Posterior cingulate gyrus (tissue), 11 donors: ENCODE results near the gene ALAS1.
A peak's percentile ranks its signal among the peaks of the same experiment; 100 is the strongest.

ENCODE experiments used
- DNase-seq, 10 donors: peaks; one replicate each; pipeline versions ENCODE4 v3.0.0 to v3.0.0-alpha.2; 2020 to 2021; ENCODE audit warnings: mixed read lengths in 3 of 10
- intact Hi-C: fragments of 100-400 bp; cut with DNase I; formaldehyde crosslinking; loops from one replicate; pipeline ENCODE4 v1.15.1; 2023

The ALAS1 gene

DNA sequence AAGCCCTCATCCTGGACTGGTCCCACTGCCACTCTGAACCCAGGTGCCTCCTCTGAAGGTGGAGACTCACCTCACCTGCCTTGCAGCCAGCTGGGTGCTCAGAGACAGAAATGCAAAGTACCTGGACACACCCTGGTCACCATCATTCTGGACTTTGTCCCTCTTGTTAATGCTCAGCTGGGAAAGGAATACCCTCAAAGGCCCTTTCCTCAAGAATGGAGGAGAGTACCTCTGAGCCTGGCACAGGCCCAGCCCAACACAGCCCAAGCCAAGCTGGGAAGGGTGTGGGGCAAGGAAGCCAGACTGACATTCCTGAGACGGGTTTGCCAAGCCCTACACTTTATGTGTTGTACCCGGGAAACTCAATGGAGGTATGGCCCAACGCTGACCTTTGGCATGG lies 983 bp upstream of the ALAS1 start:
- intact Hi-C loops = loop anchor here (5.0 kb wide), 1 partner anchor 80 kb away; the partner anchor contains the start of gene WDR82
- DNase-seq = peak in 1 of 10 donors; percentile 82

DNA sequence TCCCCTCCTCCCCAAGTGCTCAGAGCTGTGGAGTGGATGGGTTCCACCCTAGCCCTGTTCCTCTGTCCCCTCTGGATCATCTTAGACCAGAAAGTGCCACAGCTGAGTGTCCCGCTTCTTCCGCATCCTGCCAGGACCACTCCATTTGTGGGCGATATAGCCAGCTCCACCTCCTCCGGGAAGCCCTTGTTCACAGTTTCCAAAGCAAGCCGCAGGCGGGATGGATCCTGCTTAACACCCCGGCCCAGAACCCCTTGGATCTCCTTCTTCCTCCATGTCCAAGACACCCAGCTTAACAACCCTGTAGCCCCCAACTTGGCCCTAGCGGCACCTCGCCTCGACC lies 490 bp upstream of the ALAS1 start:
- peak in 2 of 10 donors; percentile 27 to 87 for DNase-seq
- intact Hi-C loops = loop anchor here (5.0 kb wide), 1 partner anchor 80 kb away; the partner anchor contains the start of gene WDR82

DNA sequence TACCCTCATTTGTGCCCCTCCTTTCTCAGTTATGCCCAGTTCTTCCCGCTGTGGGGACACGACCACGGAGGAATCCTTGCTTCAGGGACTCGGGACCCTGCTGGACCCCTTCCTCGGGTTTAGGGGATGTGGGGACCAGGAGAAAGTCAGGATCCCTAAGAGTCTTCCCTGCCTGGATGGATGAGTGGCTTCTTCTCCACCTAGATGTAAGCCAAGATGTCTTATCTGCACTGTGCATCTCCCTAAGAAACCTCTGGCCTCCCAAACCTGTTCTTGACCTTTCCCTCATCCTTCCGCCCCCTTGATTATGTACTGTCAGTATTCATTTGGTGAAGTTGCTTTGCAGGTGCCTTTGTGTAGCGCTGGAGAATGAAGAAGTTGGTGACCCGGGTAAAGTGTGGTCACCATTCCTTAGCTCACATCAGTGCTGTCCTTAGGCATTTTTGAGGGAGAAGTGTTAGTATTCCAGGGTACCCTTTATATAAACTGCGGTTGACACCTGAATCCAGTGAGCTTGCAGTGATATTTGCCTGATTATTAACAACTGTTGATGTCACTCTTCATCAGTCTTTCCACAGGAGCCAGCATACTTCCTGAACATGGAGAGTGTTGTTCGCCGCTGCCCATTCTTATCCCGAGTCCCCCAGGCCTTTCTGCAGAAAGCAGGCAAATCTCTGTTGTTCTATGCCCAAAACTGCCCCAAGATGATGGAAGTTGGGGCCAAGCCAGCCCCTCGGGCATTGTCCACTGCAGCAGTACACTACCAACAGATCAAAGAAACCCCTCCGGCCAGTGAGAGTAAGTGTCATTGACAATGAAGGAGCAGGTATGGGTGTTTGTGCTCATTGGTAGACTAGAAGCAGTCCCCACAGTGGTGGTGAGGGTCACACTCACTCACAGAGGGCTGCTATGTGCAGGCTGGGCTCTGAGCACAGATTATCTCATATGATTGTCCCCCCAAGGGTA lies 966 bp downstream of the ALAS1 start:
- intact Hi-C loops = loop anchor here (1.0 to 5.0 kb wide), 2 partner anchors 45 to 78 kb away; partner anchors contain the start of genes POC1A and WDR82
- no peak for DNase-seq

DNA sequence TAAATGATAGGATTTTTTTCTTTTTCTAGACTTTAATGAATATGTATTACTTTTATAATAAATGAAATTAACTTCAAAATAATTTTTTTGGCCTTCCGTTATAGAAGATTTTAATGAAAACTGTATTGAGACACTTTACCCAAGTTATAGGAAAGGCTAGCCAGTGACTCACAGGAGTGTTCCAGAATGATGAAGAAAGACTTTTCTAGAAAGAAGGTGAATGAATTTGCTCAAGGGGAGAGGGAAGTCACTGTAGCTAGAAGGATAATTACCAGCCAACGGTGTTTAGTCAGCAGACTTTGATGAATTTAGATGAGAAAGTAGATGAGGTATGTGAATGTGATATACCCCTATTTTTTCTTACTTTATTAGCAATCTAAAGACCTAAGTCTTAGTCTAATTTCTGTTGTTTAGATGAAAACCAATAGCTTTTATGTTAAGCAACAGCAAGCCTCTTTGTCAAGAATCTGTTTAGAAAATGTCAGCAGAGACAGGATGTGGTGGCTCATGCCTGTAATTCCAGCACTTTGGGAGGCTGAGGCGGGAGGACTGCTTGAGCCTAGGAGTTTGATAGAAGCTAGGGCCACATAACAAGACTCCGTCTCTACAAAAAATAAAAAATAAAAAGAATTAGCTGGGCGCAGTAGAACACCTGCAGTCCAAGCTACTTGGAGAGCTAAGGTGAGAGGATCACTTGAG lies 3.2 kb downstream of the ALAS1 start:
- intact Hi-C loops = no loop called here
- DNase-seq = peak in 1 of 10 donors; percentile 6

DNA sequence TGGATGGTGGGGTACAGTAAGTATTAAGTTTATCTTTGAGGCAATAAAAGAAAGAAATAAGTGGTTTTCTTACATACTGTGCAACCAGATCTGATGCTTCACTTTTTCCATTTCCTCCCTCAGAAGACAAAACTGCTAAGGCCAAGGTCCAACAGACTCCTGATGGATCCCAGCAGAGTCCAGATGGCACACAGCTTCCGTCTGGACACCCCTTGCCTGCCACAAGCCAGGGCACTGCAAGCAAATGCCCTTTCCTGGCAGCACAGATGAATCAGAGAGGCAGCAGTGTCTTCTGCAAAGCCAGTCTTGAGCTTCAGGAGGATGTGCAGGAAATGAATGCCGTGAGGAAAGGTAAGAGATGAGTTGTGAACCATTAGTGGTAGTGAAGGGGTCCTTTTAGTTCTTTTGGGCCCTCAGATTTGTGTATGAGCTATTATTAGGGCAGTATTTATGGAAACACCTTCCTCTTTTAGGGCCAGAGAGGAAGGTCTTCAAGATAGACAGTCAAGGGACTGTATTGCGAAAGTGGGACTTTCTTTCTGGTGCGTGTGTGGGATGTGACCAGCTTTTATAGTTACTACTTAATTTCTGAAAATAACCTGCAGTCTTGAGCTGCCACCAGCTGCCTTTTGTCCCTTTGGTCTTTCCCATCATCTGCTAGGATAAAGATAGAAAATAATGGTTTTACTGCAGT lies 4.6 kb downstream of the ALAS1 start:
- intact Hi-C loops = no loop called here
- DNase-seq = no peak

DNA sequence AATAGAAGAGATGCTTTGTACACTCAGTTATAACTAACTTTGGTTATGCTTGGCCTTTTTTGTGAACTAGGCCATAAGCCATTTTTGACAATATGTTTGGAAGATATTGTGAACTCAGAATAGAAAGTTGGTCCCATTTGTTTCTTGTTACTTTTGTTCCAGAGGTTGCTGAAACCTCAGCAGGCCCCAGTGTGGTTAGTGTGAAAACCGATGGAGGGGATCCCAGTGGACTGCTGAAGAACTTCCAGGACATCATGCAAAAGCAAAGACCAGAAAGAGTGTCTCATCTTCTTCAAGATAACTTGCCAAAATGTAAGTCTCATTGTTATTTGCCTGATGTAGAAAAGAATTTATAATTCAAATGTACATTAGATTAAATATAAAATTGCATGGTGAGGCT lies 5.7 kb downstream of the ALAS1 start:
- intact Hi-C loops = no loop called here
- DNase-seq = no peak

DNA sequence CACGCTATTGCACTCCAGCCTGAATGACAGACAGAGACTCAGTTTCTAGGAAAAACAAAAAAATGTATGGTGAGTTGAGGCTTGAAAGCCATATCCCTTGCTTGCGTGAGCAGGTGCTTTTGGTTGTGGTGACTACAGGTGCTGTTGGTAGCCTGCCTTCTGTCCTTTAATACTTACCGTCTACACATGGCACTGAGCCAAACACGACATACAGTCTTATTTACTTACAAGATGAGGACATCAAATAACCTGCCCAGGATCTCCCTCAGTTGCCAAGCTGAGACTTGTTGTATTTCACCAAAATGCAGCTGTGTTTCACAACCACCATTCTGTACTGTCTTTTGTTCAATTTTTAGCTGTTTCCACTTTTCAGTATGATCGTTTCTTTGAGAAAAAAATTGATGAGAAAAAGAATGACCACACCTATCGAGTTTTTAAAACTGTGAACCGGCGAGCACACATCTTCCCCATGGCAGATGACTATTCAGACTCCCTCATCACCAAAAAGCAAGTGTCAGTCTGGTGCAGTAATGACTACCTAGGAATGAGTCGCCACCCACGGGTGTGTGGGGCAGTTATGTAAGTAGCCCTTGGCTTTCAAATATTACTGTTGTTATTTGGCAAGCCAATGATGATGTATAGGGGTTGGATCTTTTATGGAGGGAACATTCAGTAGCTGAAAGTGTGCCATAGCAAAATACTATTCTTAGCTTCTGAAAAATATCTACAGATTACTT lies 6.5 kb downstream of the ALAS1 start:
- DNase-seq = peak in 1 of 10 donors; percentile 16
- intact Hi-C loops = no loop called here

DNA sequence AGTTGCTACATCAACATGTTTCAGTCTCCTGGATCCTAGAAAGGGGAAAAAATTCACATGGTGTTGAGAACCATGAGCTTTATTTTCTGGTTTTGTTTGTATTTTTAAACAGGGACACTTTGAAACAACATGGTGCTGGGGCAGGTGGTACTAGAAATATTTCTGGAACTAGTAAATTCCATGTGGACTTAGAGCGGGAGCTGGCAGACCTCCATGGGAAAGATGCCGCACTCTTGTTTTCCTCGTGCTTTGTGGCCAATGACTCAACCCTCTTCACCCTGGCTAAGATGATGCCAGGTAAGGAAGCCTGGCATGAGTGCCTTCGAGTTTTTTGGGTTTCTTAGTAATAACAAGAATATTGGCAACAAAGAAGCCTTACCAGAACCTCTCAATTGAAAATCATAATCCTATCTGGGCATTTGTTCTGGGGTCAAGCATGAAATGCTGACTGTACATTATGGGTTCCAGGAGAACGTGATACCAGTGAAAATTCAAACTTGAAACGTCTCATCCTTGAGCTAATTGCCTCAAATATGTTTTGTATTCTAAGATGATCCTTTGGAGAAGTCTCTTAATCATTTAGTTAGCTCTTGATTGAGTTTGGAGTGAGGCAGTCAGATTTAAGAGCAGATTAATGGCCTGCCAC lies 7.9 kb downstream of the ALAS1 start:
- intact Hi-C loops = no loop called here
- DNase-seq = peak in 1 of 10 donors; percentile 24

DNA sequence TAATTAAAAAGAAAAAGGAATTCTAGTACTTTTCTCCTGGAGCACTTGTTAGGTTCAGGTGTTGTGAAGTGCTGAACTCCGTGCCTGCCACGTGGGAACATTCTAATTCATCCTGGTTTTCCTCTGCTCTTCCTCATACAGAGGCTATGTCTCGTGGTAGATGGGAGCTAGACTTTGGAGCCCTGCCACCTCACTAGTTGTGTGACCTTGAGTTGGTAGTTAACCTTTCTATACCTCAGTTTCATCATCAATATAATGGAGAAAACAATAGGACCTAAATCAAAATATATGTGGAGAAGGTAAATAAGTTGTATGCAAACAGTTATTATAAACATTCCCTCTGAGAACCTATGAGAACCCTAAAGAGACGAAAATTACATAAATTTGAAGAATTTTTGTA lies 10.6 kb downstream of the ALAS1 start:
- intact Hi-C loops = no loop called here

DNA sequence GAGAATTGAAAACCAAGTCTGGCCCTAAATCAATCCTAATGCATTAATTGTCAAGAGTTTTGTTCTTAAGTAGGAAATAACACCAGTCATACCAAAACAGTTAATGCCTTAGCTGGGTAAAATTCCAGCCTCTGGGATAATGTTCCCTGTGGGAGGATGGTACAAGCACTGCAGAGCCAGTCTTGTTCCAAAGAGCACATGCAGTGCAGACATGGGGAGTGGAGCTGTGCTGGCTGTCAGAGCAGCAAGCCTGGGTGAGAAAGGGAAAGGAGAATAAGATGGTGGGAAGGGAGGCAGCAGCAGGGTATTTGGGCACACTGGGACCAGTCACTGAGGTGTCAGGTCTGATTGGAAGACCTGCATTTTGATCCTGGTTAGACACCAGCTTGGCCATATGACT lies 12.1 kb downstream of the ALAS1 start:
- intact Hi-C loops = no loop called here
- DNase-seq = peak in 1 of 10 donors; percentile 25

More for the DNA sequence above, 10.6 kb downstream of the ALAS1 start:
- peak in 1 of 10 donors; percentile 2 for DNase-seq

DNA sequence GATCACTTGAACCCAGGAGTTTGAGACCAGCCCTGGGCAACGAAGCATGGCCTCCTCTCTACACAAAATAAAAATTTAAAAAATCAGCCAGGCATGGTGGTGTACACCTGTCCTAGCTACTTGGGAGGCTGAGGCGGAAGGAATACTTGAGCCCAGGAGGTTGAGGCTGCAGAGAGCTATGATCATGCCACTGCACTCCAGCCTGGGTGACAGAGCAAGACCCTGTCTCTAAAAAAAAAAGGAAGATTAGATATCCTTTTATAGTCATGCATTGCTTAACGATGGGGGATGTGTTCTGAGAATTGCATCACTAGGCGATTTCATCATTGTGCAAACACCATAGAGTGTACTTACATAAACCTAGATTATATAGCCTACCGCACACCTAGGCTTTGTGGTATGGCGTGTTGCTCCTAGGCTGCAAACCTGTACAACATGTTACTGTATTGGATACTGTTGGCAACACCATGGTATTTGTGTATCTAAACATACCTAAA lies 12.6 kb downstream of the ALAS1 start:
- intact Hi-C loops = no loop called here
- DNase-seq = no peak

DNA sequence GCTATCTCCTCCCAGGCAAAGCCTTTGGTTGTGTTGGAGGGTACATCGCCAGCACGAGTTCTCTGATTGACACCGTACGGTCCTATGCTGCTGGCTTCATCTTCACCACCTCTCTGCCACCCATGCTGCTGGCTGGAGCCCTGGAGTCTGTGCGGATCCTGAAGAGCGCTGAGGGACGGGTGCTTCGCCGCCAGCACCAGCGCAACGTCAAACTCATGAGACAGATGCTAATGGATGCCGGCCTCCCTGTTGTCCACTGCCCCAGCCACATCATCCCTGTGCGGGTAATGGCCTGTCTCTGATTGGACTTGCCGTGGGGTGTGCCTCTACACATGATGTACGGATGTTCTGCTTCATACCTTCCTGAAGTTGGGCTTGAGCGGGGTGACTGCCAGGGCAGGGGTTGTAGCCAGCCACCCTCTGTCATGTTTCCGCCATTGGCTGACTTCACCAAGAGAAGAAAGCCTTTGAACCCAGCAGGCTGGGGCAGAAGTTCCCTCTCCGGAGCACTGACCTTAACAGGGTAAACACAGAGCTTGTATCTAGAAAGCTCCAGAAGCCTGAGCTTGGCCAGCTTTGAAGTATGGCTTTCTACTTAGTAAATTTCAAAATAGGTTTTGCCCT lies 13.4 kb downstream of the ALAS1 start:
- peak in 1 of 10 donors; percentile 48 for DNase-seq
- intact Hi-C loops = no loop called here

DNA sequence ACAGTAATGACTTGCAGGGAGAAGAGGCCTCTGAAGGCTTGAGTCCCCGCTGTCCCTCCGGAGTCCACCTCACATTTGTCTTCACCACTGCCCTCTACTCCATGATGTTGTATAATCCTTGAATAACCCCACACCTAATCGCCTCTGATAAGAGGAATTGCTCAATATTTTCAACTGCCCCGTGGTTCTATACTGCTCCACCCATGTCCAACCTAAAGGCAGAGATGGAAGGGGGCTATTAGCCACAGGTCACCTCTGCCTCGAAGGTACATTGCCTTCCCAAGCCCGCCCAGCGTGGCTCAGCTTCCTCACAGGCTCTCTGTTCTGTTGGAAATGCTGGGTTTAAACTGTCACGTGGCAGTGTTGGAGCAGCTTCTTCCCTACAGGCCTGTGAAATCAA lies 15.0 kb downstream of the ALAS1 start:
- no peak for DNase-seq
- intact Hi-C loops = no loop called here

DNA sequence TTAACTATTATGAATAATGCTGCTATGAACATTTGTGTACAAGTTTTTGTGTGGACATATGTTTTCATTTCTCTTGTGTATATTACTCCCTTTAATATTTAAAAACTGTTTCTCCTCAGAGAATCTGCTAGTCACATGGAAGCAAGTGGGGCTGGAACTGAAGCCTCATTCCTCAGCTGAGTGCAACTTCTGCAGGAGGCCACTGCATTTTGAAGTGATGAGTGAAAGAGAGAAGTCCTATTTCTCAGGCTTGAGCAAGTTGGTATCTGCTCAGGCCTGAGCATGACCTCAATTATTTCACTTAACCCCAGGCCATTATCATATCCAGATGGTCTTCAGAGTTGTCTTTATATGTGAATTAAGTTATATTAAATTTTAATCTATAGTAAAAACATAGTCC lies 15.9 kb downstream of the ALAS1 start:
- DNase-seq = no peak
- intact Hi-C loops = no loop called here

DNA sequence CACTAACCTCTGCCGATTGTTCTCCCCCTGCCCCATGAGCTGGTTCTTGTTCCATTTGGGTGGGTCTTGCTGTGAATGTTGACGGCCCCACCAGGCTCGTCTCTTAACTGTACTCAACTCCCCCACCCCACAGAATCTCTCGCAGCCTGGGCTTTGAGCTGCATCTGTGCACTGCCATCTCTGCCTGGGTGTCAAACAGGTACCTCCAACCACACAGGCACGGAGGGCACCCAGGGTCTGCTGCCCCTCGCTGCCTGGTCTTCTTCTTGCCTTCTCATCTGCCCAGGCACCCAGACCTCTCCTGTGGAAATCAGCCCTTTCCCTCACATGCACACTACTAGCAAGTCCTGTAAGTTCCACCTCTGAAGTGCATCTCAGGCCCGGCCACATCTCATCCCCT lies 17.4 kb downstream of the ALAS1 start:
- intact Hi-C loops = no loop called here
- DNase-seq = peak in 1 of 10 donors; percentile 60

DNA sequence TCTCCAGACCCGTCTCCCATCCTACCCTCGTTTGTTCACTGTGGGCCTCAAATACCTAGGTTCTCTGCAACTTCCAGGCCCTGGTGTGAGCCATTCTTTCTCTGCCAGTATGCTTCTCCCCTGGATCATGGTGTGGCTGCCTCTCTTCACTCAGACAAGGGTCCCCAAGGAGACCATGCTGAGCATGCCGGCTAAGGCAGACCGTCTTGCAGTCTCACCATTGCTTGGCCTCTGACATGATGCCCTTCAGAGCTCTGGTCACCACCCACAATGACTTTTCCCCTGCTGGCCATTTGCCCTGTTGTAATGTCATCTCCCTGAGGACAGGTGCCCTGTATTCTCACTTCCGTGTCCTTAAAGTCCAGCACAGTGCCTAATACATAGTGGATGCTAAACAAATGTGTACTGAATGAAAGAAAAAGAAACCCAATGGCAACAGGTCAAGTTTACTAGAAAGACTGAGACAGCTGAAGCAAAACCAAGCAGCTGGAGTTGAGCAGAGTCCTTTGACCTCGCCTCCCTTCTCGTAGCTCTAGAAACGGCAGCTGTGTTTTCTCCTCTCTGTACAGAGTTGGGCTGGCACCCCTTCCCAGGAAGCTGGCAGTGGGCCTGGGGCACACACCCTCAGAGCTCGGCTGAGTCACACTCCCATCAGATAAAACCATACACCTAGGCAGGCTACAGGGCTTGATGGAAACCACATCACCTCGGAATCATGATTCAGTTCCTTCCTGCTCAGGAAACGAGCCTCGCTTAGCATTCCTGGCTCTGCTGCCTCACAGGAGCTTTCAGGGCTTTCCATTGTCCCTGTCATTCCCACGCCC lies 18.8 kb downstream of the ALAS1 start:
- DNase-seq = peak in 2 of 10 donors; percentile 48 to 77
- intact Hi-C loops = no loop called here

DNA sequence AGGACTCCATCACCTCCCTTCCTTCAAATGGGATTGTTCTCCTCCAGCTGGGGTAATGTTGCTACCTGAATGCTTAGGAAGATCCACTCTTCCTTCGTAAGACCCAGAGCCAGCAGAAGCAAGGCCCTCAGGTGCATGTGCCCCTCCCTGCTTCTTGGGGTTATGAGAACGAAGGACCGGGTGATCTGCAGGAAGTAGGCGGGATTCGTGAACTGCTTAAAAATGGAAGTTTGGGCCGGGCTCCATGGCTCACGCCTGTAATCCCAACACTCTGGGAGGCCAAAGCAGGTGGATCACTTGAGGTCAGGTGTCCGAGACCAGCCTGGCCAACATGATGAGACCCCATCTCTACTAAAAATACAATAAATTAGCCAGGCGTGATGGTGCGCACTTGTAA lies 19.4 kb downstream of the ALAS1 start:
- DNase-seq = peak in 2 of 10 donors; percentile 59 to 70
- intact Hi-C loops = no loop called here

DNA sequence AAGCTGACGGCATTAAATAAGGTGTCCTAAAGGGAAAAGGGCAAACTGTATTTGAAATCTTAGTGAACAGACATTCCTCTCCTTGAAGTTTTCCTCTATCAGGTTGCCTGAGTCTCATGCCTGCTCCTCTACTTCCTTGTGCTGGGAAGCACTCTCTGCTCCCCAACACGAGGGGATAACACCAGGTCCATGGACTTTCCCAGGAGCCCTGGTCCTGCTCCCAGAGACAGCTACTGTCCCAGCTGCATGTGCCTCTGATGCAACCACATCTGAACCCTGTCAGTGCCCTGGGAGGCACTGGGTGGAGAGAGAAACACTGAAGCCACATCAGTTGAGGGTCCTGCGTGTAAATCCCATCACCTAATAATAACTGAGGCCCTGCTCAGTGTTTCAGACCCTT lies 20.1 kb downstream of the ALAS1 start:
- peak in 1 of 10 donors; percentile 21 for DNase-seq
- intact Hi-C loops = no loop called here
